ENCODE data around the gene PAEP.

Gene PAEP

GRCh38 chr9:135592625-135593024 is 31.1 kb downstream of the PAEP start:
- Histone ChIP-seq H3K79me2 (ENCODE audit: insufficient read depth, low read length) (no peaks in the 10 kb centered on the region), H3K36me3 (ENCODE audit: low read length) (no peaks in the 10 kb centered on the region), H4K20me1 (ENCODE audit: low read depth, low read length) (no peaks in the 10 kb centered on the region), H3F3A (ENCODE audit: insufficient read depth) (no peaks in the 10 kb centered on the region), H3K4me2 (ENCODE audit: low read depth, low read length, poor library complexity, severe bottlenecking) (no peak overlapping the region), H2AFZ (ENCODE audit: low read depth, low read length, severe bottlenecking) (no peak overlapping the region), H3K27me3 (ENCODE audit: low read length) (no peaks in the 10 kb centered on the region), H3K4me3 (ENCODE audit: insufficient read depth, low read length, poor library complexity, severe bottlenecking) (no peak overlapping the region), H3K9me2 (replicated peaks; ENCODE audit: insufficient read depth, low read length) (no peaks in the 10 kb centered on the region), H3K9ac (ENCODE audit: low read length) (no peak overlapping the region), H3K9me3 (ENCODE audit: insufficient read depth, low read length) (no peaks in the 10 kb centered on the region), H3K27ac (ENCODE audit: low read depth, low read length) (no peak overlapping the region)
- TF ChIP-seq EZH2phosphoT487 (conservative IDR thresholded peaks at IDR 0.05; ENCODE audit: low read length) (no peak), CTCF (IDR thresholded peaks at IDR 0.05; ENCODE audit: insufficient read depth, low read length, poor library complexity, severe bottlenecking) (no peak)

GRCh38 chr9:135596211-135596610 is 34.7 kb downstream of the PAEP start:
- Histone ChIP-seq H2AFZ (ENCODE audit: low read depth, low read length, severe bottlenecking) (no peak overlapping the region), H3K4me2 (ENCODE audit: low read depth, low read length, poor library complexity, severe bottlenecking) (no peak overlapping the region), H4K20me1 (ENCODE audit: low read depth, low read length) (no peaks in the 10 kb centered on the region), H3K27ac (ENCODE audit: low read depth, low read length) (no peak overlapping the region), H3K9ac (ENCODE audit: low read length) (no peak overlapping the region), H3K27me3 (ENCODE audit: low read length) (no peaks in the 10 kb centered on the region), H3K9me3 (ENCODE audit: insufficient read depth, low read length) (no peaks in the 10 kb centered on the region), H3K79me2 (ENCODE audit: insufficient read depth, low read length) (no peaks in the 10 kb centered on the region), H3F3A (ENCODE audit: insufficient read depth) (no peaks in the 10 kb centered on the region), H3K36me3 (ENCODE audit: low read length) (no peaks in the 10 kb centered on the region), H3K9me2 (replicated peaks; ENCODE audit: insufficient read depth, low read length) (no peaks in the 10 kb centered on the region), H3K4me3 (ENCODE audit: insufficient read depth, low read length, poor library complexity, severe bottlenecking) (no peak overlapping the region)
- TF ChIP-seq EZH2phosphoT487 (conservative IDR thresholded peaks at IDR 0.05; ENCODE audit: low read length) (no peak), CTCF (IDR thresholded peaks at IDR 0.05; ENCODE audit: insufficient read depth, low read length, poor library complexity, severe bottlenecking) (no peak)

- Histone ChIP-seq H3F3A (ENCODE audit: insufficient read depth) (no peaks in the 10 kb centered on the region), H3K9me3 (ENCODE audit: insufficient read depth, low read length) (no peaks in the 10 kb centered on the region), H3K36me3 (ENCODE audit: low read length) (no peaks in the 10 kb centered on the region)
Observed at GRCh38 chr9:135600296-135600817, 38.8 kb downstream of the PAEP start.

More at GRCh38 chr9:135600296-135600817, 38.8 kb downstream of the PAEP start:
- Histone ChIP-seq H3K27ac (ENCODE audit: low read depth, low read length) (no peak overlapping the region), H3K9ac (ENCODE audit: low read length) (no peak overlapping the region), H4K20me1 (ENCODE audit: low read depth, low read length) (no peaks in the 10 kb centered on the region), H3K27me3 (ENCODE audit: low read length) (no peaks in the 10 kb centered on the region), H3K4me3 (ENCODE audit: insufficient read depth, low read length, poor library complexity, severe bottlenecking) (no peak overlapping the region), H3K9me2 (replicated peaks; ENCODE audit: insufficient read depth, low read length) (no peaks in the 10 kb centered on the region), H3K79me2 (ENCODE audit: insufficient read depth, low read length) (no peaks in the 10 kb centered on the region), H3K4me2 (ENCODE audit: low read depth, low read length, poor library complexity, severe bottlenecking) (no peak overlapping the region), H2AFZ (ENCODE audit: low read depth, low read length, severe bottlenecking) (no peak overlapping the region)
- no peak for TF ChIP-seq CTCF (IDR thresholded peaks at IDR 0.05; ENCODE audit: insufficient read depth, low read length, poor library complexity, severe bottlenecking)
- TF ChIP-seq EZH2phosphoT487 (conservative IDR thresholded peaks at IDR 0.05; ENCODE audit: low read length): no peak

Data from SU-DHL-6 (cell line).